Ishikawa (cell line): ENCODE data around the gene LEFTY2.

Experiments used
- EGR1 ChIP-seq: IDR thresholded peaks from 2 replicates; pipeline ENCODE4 v1.6.1; 2012
- EP300 ChIP-seq: IDR thresholded peaks from 2 replicates; pipeline ENCODE4 v1.6.1; 2012; ENCODE audit warnings: borderline replicate concordance
- MAX ChIP-seq: IDR thresholded peaks from 2 replicates; pipeline ENCODE4 v1.6.1; 2012
- NFIC ChIP-seq: IDR thresholded peaks from 2 replicates; pipeline ENCODE4 v1.6.1; 2012
- RAD21 ChIP-seq: IDR thresholded peaks from 2 replicates; pipeline ENCODE4 v1.6.1; 2012; ENCODE audit warnings: low read depth
- TAF1 ChIP-seq: IDR thresholded peaks from 2 replicates; pipeline ENCODE4 v1.6.1; 2012; ENCODE audit warnings: low read depth, mild to moderate bottlenecking
- TEAD4 ChIP-seq: IDR thresholded peaks from 2 replicates; pipeline ENCODE4 v1.6.1; 2012
- USF1 ChIP-seq: IDR thresholded peaks from 2 replicates; pipeline ENCODE4 v1.6.1; 2012
- ZBTB7A ChIP-seq: IDR thresholded peaks from 2 replicates; pipeline ENCODE4 v1.6.1; 2012; ENCODE audit warnings: low read depth

DNA sequence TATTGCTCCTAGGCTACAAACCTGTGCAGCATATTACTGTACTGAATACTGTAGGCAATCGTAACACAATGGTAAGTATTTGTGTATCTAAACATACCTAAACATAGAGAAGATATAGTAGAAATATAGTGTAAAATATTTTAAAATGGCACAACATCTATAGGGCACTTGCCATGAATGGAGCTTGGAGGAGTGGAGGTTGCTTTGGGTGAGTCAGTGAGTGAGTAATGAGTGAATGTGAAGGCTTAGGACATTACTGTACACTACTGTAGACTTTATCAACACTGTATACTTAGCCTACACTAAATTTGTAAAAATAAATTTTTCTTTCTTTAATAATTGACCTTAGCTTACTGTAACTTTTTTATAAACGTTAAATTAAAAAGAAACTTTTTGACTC lies 7.9 kb downstream of the LEFTY2 start:
- no peak for TF ChIP-seq EP300
- TF ChIP-seq USF1, result no peak
- TF ChIP-seq MAX, result no peak
- TF ChIP-seq RAD21, result no peak
- TF ChIP-seq NFIC, result no peak
- TF ChIP-seq ZBTB7A, result no peak
- no peak for TF ChIP-seq EGR1
- no peak for TF ChIP-seq TAF1
- TF ChIP-seq TEAD4, result no peak
